ENCODE measurements around the gene DNAH12.

The DNAH12 gene

DNA sequence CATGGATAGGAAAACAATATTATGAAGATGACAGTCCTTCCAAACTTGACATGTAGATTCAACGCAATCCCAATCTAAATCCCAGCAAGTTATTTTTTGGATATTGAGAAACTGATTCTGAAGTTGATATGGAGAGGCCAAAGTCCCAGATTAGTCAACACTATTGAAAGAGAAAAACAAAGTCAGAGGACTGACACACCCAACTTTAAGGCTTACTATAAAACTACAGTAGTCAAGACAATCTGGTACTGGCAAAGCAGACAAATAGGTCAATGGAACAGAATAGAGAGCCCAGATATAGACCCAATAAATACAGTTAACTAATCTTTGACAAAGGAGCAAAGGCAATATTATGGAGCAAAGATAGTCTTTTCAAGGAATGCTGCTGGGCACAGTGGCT lies 132.4 kb downstream of the DNAH12 start:
- no peak overlapping the region for H3K4me3 ChIP-seq (ENCODE audit: low read length)
- DNase-seq (ENCODE audit: low read depth): no peak
- TF ChIP-seq, protein P1, sequence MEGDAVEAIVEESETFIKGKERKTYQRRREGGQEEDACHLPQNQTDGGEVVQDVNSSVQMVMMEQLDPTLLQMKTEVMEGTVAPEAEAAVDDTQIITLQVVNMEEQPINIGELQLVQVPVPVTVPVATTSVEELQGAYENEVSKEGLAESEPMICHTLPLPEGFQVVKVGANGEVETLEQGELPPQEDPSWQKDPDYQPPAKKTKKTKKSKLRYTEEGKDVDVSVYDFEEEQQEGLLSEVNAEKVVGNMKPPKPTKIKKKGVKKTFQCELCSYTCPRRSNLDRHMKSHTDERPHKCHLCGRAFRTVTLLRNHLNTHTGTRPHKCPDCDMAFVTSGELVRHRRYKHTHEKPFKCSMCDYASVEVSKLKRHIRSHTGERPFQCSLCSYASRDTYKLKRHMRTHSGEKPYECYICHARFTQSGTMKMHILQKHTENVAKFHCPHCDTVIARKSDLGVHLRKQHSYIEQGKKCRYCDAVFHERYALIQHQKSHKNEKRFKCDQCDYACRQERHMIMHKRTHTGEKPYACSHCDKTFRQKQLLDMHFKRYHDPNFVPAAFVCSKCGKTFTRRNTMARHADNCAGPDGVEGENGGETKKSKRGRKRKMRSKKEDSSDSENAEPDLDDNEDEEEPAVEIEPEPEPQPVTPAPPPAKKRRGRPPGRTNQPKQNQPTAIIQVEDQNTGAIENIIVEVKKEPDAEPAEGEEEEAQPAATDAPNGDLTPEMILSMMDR (IDR thresholded peaks at IDR 0.05; ENCODE audit: insufficient read depth, low read depth, low read length, missing control alignments): no peak

DNA sequence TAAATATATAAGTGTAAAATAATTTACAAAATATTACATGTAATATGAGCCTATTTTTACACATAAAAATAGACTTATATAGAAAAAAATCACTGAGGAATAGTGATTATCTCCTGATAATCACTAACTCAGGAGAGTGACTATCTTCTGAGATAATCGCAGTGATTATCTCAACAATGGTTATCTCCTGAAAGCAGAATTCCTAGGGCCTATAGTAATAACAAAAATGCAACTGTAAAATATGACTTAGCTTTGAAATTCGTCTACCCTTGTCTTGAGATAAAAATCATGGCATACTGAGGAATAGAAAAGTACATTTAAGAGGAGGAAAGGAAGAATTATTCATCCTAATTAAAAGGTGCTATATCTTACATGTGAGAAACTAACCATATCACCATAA lies 134.7 kb downstream of the DNAH12 start:
- TF ChIP-seq, protein P1 (IDR thresholded peaks at IDR 0.05; ENCODE audit: insufficient read depth, low read depth, low read length, missing control alignments): no peak
- no peak overlapping the region for H3K4me3 ChIP-seq (ENCODE audit: low read length)
- DNase-seq (ENCODE audit: low read depth): no peak

DNA sequence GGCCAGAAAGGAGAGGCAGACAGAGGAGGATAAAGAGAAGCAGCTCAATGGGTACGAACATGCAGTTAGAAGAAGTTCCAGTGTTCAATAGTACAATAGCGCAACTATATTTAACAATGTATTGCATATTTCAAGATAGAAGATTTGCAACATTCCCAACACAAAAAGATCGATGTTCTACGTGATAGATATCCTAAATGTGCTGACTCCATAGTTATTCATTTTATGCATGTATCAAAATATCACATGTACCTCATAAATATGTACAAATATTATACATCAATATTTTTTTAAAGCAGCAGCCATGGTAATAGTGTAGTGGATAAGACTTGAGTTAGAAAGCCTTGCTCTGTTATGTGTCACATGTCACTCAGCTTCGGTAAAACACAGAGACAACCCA lies 141.5 kb downstream of the DNAH12 start:
- TF ChIP-seq, protein P1 (IDR thresholded peaks at IDR 0.05; ENCODE audit: insufficient read depth, low read depth, low read length, missing control alignments): no peak
- no peak for DNase-seq (ENCODE audit: low read depth)
- no peak overlapping the region for H3K4me3 ChIP-seq (ENCODE audit: low read length)

DNA sequence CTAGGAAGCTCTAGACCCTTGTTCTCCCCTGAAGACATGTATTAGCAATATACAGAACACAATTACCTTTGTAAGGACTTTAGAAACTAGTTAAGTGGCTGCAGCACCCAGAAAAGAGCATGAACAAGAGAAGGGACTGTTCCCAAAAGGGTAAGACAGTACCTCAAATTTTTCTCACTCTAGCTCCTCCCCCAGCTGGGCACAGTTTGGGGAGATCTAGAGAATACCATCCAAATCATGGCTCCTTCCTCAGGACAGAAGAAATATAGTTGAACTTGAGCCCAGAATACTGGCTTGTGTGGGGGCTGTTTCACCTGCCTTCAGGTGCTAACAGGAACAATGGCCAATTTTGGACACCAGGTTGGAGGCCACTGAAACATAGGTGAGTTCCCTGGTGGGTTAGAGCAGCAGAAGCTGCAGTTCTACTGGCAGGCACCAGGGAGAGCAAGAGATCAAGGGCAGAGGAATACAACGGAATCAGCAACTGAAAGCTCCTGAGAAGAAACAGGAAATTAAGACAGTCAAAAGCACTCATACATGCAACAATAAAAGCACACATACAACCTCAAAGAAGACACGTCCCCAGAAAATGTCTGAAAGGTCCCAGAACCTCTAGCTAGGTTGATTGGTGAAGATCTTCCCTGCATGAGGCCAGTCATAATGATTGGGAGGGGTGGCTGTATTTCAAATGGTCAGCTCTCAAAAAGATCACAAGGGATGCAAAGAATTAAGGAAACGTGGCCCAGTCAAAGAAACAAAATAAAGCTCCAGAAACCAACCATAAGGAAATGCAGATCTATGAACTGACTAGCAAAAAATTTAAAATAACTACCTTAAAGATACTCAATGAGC lies 146.7 kb downstream of the DNAH12 start:
- peak; percentile 67 for DNase-seq (ENCODE audit: low read depth)
- H3K4me3 ChIP-seq (ENCODE audit: low read length): no peak overlapping the region
- TF ChIP-seq, protein P1 (IDR thresholded peaks at IDR 0.05; ENCODE audit: insufficient read depth, low read depth, low read length, missing control alignments): peak; percentile 99

DNA sequence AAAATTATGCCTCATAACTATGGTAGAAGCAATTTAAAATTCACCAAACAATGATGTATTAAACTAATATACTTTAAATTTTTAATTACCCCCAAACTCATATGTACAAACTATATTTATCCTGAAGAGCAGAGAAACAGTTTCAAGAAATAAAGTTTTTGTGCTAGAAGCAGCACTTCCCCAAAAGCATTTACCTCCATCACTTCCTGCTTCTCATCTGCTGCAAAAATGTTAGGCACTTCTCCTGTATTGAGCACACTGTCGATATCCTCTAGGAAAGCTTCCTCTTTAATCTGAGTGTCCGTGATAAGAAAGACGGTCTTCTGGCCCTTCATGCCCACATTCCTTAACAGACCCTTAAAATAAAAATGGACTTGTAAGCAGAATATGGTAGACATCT lies 150.2 kb downstream of the DNAH12 start:
- no peak overlapping the region for H3K4me3 ChIP-seq (ENCODE audit: low read length)
- DNase-seq (ENCODE audit: low read depth): no peak
- TF ChIP-seq, protein P1 (IDR thresholded peaks at IDR 0.05; ENCODE audit: insufficient read depth, low read depth, low read length, missing control alignments): no peak

DNA sequence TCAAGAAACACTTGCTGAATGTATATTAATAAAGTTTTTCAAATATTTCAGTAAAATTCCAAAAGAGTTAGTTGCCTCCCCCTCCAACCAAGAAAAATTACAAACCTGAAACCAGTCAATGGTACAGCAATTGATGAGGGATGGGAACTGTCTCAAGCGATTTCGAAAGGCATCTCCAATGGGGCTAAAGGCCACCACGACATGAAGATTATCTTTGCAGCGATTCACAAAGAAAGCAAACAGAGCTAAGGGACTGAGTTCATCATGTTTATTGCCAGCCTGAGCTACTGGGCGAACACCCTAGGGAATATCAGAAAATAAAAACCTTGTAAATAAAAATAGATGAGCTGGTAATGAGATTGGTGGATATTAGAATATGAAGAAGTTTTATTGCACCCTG lies 152.4 kb downstream of the DNAH12 start:
- H3K4me3 ChIP-seq (ENCODE audit: low read length): no peak overlapping the region
- no peak for DNase-seq (ENCODE audit: low read depth)

More for the DNA sequence above, 152.4 kb downstream of the DNAH12 start:
- TF ChIP-seq, protein P1 (IDR thresholded peaks at IDR 0.05; ENCODE audit: insufficient read depth, low read depth, low read length, missing control alignments): no peak
